ENCODE data around the gene ABLIM3. TPM values are rescaled to one million over a fixed set of nuclear protein-coding genes. Genes with fewer than 3 reads are reported as not detected.
A peak's percentile ranks its signal among the peaks of the same experiment; 100 is the strongest.

ABLIM3 gene
- total RNA-seq, 4 donors from 2014 or later: 1.6 to 26.4 (median 5.7) TPM

DNA sequence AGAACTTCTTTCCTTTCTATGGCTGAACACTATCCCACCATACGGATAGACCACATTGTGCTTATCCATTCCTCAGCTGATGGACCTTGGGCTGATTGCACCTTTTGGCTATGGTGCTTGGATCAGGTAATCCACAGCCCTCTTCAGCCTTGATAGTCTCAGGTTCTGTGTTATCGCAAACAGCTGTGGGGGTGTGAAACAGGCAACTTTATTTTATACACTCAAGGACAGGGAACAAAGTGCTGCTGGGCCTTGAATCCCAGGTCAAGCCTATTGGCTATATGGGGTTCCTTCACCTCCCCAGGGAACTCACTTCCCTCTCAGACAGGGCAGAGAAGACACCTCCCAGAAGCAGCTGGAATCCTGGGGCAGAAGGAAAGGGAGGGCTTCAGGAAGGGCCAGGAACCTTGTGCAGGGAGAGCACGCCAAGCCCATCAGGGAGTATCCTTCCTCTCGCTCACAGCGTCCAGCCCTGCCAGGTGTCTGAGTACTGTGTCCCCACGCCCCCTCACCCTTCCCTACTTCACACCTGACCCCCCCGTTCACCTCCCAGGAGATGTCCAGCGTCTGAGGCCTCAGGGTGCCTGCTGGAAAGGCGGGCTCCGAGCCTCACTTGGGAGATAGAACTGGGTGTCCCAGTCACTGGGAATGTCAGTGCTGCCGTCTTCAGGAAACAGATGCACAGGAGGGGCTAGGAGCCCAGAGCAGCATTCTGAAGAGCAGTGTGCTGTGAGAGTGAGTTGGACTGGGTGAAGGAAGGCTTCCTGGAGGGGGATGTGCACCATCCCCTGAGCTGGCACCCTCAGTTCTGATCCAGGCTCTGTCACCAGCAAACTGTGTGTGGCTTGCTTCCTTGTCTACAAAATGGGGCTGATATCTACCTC, 163.1 kb downstream of the ABLIM3 start:
- TF ChIP-seq POLR2A (IDR thresholded peaks at IDR 0.05): no peak
- TF ChIP-seq, protein P1, sequence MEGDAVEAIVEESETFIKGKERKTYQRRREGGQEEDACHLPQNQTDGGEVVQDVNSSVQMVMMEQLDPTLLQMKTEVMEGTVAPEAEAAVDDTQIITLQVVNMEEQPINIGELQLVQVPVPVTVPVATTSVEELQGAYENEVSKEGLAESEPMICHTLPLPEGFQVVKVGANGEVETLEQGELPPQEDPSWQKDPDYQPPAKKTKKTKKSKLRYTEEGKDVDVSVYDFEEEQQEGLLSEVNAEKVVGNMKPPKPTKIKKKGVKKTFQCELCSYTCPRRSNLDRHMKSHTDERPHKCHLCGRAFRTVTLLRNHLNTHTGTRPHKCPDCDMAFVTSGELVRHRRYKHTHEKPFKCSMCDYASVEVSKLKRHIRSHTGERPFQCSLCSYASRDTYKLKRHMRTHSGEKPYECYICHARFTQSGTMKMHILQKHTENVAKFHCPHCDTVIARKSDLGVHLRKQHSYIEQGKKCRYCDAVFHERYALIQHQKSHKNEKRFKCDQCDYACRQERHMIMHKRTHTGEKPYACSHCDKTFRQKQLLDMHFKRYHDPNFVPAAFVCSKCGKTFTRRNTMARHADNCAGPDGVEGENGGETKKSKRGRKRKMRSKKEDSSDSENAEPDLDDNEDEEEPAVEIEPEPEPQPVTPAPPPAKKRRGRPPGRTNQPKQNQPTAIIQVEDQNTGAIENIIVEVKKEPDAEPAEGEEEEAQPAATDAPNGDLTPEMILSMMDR (IDR thresholded peaks at IDR 0.05): no peak
- no peak overlapping the region for H3K4me3 ChIP-seq

DNA sequence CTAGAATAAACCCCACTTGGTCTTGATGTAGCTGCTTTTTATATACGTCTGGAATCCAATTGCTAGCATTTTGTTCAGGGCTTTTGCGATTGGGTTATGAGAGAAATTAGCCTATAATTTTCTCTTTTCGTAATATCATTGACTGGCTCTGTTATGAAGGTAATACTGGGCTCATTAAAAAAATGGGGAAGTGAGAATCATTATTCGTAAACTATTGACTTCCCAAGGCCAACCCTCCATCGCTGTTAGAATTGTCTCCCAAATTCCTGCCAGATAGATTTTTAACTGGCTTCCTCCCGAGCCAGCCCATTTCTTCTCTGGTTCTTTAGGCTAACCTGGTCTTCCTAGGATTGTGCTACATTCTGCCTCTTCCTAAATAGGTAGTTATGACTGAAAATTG, 168.1 kb downstream of the ABLIM3 start:
- no peaks in the 10 kb centered on the region for H3K4me1 ChIP-seq
- H3K9me3 ChIP-seq: no peaks in the 10 kb centered on the region
- no peak overlapping the region for H3K4me3 ChIP-seq
- no peaks in the 10 kb centered on the region for H3K36me3 ChIP-seq
- DNase-seq: no peak
- TF ChIP-seq, protein P1 (IDR thresholded peaks at IDR 0.05): no peak
- no peaks in the 10 kb centered on the region for H3K27me3 ChIP-seq
- no peak overlapping the region for H3K27ac ChIP-seq

More for the DNA sequence above, 163.1 kb downstream of the ABLIM3 start:
- H3K36me3 ChIP-seq: no peaks in the 10 kb centered on the region
- no peak for DNase-seq
- peaks cover 0 to 3% (median 0%) of the 10 kb centered on the region in 4 donors for H3K4me1 ChIP-seq
- H3K27ac ChIP-seq: peak overlapping the region in 1 of 4 donors; percentile 46
- H3K27me3 ChIP-seq: no peaks in the 10 kb centered on the region
- no peaks in the 10 kb centered on the region for H3K9me3 ChIP-seq

Other genes with a start within 250 kb of the ABLIM3 start
- gene SH3TC2, start 78.4 kb upstream of the ABLIM3 start, total RNA-seq: 1 to 10 TPM in 1 of 4 donors, under 1 TPM in 3; 0.57 to 1.3 (median 0.76) TPM
- 10 to 100 TPM in 1 of 4 donors, 1 to 10 TPM in 3; 3.3 to 14.9 (median 4.9) TPM for gene AFAP1L1, start 130.4 kb downstream of the ABLIM3 start, total RNA-seq
- gene GRPEL2, start 204.0 kb downstream of the ABLIM3 start, total RNA-seq: 10 to 100 TPM in 2 of 4 donors, 1 to 10 TPM in 2; 6.3 to 19.0 (median 10.9) TPM
- gene PCYOX1L, start 216.6 kb downstream of the ABLIM3 start, total RNA-seq: 10 to 100 TPM in 1 of 4 donors, 1 to 10 TPM in 3; 5.2 to 12.4 (median 6.3) TPM
- gene IL17B, start 237.8 kb downstream of the ABLIM3 start, total RNA-seq: not detected

All from Peyer's patch (tissue), 4 donors.